Measurements from ENCODE around the gene SLC25A45.

The SLC25A45 gene

DNA sequence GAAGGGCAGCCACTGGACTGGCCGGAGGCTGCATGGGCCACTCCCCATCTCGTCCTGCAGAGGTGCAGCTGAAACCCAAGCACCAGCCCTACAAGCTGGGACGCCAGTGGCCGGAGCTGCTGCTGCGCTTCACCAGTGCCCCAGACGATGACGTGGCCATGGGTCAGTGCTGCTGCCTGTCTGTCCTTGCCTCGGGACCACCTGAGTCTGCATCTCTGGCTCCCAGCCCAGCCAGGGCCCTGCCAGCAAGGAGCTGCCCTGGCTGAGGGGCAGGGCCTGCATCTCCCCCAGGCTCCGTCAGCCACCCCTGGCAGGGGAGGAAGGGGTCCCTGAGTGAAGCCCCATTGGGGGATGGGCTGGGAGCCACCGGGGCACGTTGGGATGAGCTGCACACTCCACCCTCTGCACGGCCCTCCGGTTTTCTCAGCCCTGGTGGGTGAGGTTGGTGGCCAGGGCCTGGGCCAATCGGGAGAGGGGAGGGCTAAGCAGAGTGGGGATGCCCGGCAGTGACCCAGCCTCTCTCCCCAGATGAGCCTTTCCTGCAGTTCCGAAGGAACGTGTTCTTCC is 11.2 kb upstream of the SLC25A45 start:
- no peaks in the 10 kb centered on the region for H3K9me3 Mint-ChIP-seq
- H3K36me3 Mint-ChIP-seq, result peaks cover 28% of the 10 kb centered on the region
- H3K4me1 Mint-ChIP-seq, result peaks cover 26% of the 10 kb centered on the region
- CTCF ChIA-PET, result interaction anchor here (2.3 kb wide), 1 partner anchor 23 kb away, joined by 10 read pairs; no protein-coding TSS in a partner anchor
- no peak overlapping the region for H3K4me3 Mint-ChIP-seq
- no peaks in the 10 kb centered on the region for H3K27me3 Mint-ChIP-seq
- no peak overlapping the region for H3K27ac Mint-ChIP-seq
- DNase-seq, result no peak

DNA sequence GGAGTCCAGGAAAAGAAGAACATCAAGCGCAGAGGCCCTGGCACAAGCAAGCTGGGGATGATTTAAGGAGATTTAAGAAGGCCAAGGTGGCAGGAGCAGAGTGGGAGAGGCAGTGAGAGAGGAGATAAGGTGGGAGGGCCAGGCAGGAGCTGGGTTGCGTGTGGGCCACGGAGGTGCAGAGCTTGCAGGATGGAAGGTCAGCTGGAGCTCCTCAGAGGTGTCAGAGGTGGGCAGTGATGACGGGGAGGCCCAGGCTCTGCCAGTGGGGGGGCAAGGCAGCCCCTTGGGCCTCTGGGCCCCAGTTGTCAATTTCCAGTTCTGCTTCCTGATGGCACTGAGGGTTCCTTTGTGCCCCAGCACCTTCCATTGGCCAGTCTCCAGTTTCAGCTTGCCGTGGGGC is 10.5 kb upstream of the SLC25A45 start:
- Mint-ChIP-seq H3K9me3 (no peaks in the 10 kb centered on the region), H3K4me1 (peaks cover 33% of the 10 kb centered on the region), H3K27me3 (no peaks in the 10 kb centered on the region), H3K27ac (no peak overlapping the region), H3K4me3 (no peak overlapping the region), H3K36me3 (peaks cover 27% of the 10 kb centered on the region)
- CTCF ChIA-PET, result interaction anchor here (0.7 to 2.3 kb wide), 2 partner anchors 24 to 25 kb away, joined by 4 to 10 read pairs; no protein-coding TSS in a partner anchor
- DNase-seq, result no peak

DNA sequence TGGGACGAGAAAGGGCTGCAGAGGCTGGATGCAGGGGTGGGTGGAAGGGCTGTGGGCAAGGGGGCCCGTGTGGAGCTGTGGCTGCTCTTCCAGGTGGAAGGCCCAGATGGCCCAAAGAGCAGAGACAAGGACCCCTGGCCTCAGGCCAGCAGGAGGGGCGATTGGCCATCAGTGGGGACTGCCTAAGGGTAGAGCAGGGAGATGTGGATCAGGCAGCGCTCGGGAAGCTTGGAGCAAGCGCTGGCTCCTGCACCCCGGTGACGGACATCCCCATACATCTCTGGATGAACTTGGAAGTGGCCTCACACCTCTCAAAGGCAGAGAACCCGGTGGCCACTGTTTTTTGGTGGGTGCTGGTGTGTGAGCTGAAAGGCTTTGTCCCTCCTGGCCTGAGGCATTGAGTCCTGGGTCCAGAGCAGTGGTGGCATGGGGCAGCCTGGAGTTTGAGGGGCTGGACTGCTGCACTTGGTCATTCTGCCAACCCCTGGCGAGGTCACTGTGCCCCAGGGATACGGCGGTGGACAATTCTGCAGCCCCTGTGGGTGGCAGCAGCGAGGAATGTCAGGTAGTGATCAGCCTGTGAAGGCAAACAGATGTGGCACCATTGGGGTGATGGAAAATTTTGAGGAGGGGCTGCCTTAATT is 9.9 kb upstream of the SLC25A45 start:
- Mint-ChIP-seq H3K4me1 (peaks cover 37% of the 10 kb centered on the region), H3K9me3 (no peaks in the 10 kb centered on the region), H3K36me3 (peaks cover 26% of the 10 kb centered on the region), H3K27ac (no peak overlapping the region), H3K27me3 (no peaks in the 10 kb centered on the region), H3K4me3 (no peak overlapping the region)
- CTCF ChIA-PET, result interaction anchor here (0.7 to 2.3 kb wide), 2 partner anchors 24 kb away, joined by 4 to 10 read pairs; no protein-coding TSS in a partner anchor
- DNase-seq, result no peak

DNA sequence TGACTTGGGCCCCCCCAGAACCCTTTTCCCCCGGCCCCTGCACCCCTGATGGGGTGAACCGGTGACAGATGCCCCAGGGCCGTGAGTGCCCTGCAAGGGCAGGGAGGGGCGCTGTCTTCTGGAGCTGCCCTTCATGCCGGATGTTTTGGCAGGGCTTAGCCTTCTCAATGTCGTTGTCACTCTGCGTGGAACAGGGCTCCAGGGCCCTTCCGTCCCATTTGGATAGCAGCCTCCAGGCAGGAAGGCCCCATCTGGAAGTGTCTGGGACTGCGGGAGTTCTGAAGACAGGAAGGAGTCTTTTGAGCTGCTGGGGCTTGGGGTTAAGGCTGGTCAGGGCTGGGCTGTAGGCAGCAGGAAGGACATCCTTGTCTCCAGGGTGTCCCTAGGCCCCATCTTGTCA is 8.6 kb upstream of the SLC25A45 start:
- DNase-seq, result no peak
- Mint-ChIP-seq H3K9me3 (no peaks in the 10 kb centered on the region), H3K27me3 (no peaks in the 10 kb centered on the region), H3K4me1 (peaks cover 47% of the 10 kb centered on the region), H3K27ac (no peak overlapping the region), H3K4me3 (no peak overlapping the region), H3K36me3 (peaks cover 24% of the 10 kb centered on the region)
- CTCF ChIA-PET, result interaction anchor here (0.9 kb wide), 1 partner anchor 78 kb away, joined by 5 read pairs; no protein-coding TSS in a partner anchor

DNA sequence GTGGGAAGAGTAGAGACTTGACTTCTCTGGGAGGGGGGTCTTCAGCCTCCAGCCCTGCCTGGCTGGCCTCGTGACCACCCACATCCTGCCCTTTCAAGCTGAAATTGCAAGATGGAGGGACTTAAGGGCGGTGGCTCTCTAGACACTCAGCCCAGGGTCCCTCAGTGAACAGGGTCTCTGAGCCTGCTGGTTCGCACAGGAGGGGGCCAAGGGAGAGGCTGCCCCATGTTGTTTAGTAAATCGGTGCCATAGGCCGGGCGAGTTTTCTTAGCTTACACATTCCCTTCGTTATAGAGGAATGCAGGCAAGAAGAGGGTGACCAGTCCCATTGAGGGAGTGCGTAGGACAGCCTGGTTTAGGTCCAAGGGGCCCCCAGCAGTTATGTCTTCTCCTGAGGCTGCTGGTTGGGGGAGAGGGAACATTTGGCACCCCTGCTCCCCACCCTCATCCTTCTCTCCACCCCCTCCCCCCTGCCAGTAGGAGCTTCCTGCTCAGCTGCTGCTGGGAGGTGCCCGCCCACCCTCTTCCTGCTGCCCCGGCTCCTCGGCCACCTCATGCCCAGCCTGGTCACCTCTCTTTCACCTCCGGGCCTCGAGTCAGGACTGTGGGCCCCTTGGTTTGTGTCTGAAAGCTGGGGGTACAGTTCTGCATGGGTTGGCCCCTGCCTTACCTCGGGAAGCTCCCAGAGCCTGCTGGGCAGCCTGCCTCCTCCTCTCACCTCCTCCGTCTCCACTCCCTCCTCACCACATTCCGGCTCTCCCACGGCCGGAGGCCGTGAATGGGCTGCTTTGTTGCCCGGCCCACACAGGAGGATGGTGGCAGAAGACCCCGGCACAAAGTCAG is 7.9 kb upstream of the SLC25A45 start:
- Mint-ChIP-seq H3K36me3 (peaks cover 24% of the 10 kb centered on the region), H3K9me3 (no peaks in the 10 kb centered on the region), H3K4me1 (peaks cover 52% of the 10 kb centered on the region), H3K27ac (peak overlapping the region; percentile 82), H3K4me3 (peak overlapping the region; percentile 21), H3K27me3 (no peaks in the 10 kb centered on the region)
- DNase-seq, result no peak
- CTCF ChIA-PET, result interaction anchor here (0.9 to 1.0 kb wide), 2 partner anchors 26 to 79 kb away, joined by 3 to 5 read pairs; no protein-coding TSS in a partner anchor

DNA sequence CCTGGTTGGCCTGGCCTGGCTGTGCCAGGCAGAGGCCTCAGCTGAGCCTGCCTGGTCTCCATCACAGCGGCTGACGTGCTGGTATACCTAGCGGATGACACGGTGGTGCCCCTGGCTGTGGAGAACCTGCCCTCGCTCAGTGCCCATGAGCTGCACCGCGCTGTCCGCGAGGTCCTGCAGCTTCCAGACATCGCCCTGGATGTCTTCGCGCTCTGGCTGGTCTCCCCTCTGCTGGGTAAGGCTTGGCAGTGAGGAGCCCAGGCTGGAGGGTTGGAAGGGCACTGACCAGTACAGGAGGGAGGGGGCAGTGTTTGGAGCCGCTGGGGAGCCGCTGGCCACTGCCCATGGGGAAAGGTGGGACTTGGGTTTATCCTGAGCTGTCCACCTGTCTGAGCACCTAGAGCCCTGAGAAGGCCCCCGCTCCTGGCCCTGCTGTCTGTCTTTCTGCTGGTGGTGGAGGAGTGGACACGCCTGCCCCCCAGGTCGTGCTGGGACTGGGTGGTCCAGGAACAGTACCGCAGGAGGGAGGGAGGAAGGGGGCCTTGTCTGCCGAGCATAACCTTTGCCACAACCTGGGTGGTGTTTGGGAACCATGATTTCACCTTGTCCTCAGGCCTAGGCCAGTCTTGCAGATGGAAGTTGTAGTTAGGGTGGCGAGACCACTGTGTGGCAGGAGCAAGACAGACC is 7.0 kb upstream of the SLC25A45 start:
- Mint-ChIP-seq H3K27me3 (no peaks in the 10 kb centered on the region), H3K9me3 (no peaks in the 10 kb centered on the region), H3K27ac (peak overlapping the region; percentile 85), H3K4me3 (peak overlapping the region; percentile 63), H3K36me3 (peaks cover 22% of the 10 kb centered on the region), H3K4me1 (peaks cover 61% of the 10 kb centered on the region)
- DNase-seq, result no peak
- CTCF ChIA-PET, result interaction anchor here (1.0 to 3.2 kb wide), 3 partner anchors 26 to 120 kb away, joined by 3 to 13 read pairs (median 7); no protein-coding TSS in a partner anchor

DNA sequence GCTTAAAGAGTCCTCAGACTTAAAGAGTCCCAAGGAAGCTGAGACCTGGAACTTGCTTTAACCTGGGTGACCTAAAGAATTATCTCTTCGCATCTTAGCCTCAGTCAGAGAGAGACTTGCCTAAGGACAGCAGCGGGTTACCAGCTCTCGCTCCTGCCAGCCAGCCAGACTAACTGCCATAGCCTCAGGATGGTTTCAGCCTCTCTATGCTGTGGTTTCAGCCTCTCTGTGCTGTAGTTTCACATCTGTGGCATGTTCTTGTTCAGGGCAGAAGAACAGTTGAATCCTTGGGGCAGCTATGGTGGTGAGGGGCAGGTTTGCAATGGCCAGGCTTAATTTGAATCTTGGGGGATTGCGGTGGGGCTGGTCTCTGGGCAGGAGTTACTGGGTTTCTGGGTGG is 6.3 kb upstream of the SLC25A45 start:
- Mint-ChIP-seq H3K9me3 (no peaks in the 10 kb centered on the region), H3K4me1 (peaks cover 68% of the 10 kb centered on the region), H3K36me3 (peaks cover 22% of the 10 kb centered on the region), H3K27ac (peak overlapping the region; percentile 85), H3K27me3 (no peaks in the 10 kb centered on the region), H3K4me3 (peak overlapping the region; percentile 63)
- DNase-seq, result no peak
- CTCF ChIA-PET, result interaction anchor here (1.0 to 3.2 kb wide), 3 partner anchors 9 to 120 kb away, joined by 3 to 13 read pairs (median 7); no protein-coding TSS in a partner anchor

DNA sequence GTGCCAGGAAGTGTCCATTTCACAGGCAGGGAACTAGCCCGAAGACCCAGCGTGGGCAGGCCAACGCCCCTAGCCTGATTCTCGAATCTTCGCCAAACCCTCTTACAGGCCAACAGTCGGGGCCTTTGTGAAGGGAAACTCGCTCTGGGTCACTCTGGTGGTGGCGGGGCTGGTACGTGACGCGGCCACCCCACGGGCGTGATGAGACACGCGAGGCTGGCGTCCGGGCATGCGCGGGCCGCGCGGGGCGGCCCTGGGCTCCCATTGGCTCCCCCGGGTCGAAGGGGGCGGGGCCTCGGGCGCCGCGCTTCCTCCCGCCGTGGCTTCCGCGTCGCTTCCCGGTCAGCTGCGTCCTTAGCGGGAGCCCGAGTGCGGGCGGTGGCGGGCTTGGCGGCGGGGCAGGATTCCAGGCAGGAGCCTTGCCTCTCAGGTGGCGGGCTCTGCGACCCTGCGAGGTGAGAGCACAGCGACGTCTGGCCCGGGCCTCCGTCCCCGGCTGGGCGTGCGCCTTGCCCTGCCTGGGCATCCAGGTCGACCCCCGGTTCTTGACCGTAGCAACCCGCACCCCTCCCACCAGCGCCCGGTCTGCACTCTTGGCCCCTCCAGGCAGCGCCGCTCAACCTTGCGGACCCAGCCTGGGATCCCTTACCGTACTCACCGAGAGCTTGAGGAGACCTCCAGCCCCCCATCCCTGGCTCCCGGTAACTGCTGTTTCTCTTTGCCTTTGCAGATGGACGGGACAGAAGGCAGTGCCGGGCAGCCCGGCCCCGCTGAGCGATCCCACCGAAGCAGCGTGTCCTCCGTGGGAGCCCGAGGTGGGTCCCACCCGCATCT is 4.1 kb upstream of the SLC25A45 start, which contains the start of gene FRMD8:
Gene FRMD8 (plus strand): TSS at position 331 of the 834 bp plus-strand sequence. CDS start 400 bp downstream, at position 731.
- H3K4me1 Mint-ChIP-seq, result peaks cover 87% of the 10 kb centered on the region
- DNase-seq, result peak; percentile 92
- H3K27ac Mint-ChIP-seq, result peak within 1 kb of the TSS; percentile 100
- H3K27me3 Mint-ChIP-seq, result no peaks in the 10 kb centered on the region
- no peaks in the 10 kb centered on the region for H3K9me3 Mint-ChIP-seq
- peaks cover 13% of the 10 kb centered on the region for H3K36me3 Mint-ChIP-seq
- peak within 1 kb of the TSS; percentile 92 for H3K4me3 Mint-ChIP-seq
- CTCF ChIA-PET, result interaction anchor here (0.9 to 3.2 kb wide), 3 partner anchors 8 to 82 kb away, joined by 3 to 13 read pairs (median 3); no protein-coding TSS in a partner anchor

DNA sequence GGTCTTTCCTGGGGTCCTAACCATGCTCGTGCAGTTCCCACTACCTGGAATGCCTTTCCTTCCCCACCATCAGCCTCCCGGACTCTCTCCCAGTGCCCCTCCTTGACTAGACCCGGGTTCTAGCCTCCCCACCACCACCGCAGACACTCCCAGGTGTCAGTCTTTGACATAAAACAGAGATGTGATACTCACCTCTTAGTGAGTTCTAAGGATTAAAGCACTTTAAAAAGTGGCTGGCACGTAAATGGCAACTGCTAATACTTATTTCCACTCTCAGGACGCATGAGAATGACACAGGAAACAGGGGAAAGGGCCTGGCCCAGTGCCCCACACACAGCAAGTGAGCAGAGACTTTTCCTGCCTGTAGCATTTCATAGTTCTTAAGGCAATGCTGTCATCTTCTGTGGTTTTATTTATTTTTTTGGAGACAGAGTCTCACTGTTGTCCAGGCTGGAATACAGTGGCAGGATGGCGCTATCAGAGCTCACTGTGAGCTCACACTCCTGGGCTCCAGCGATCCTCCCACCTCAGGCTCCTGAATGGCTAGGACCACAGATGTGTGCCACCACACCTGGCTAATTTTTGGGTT is 1.9 kb upstream of the SLC25A45 start:
- Mint-ChIP-seq H3K4me1 (peaks cover 79% of the 10 kb centered on the region), H3K27me3 (no peaks in the 10 kb centered on the region)
- peak; percentile 35 for DNase-seq

DNA sequence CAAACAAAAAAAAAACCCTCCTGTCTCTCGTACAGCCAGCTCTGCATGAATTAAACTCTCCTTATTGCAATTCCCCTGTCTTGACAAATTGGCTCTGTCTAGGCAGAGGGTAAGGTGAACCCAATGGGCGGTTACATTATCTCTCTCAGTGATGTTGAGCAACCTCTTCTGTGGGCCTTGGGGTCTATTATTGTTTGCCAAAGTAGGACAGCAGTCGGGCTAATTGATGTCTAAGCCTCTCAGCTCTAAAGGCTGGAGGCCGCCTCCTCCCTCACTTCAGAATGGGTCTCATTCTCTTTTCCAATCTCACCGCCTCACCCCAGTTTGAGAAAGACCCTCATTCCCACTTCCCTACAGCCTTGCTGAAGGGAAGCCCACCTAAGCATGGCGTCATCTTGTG is 1.3 kb upstream of the SLC25A45 start:
- Mint-ChIP-seq H3K27ac (peak overlapping the region; percentile 100), H3K4me1 (peaks cover 73% of the 10 kb centered on the region), H3K36me3 (peaks cover 11% of the 10 kb centered on the region), H3K27me3 (no peaks in the 10 kb centered on the region), H3K9me3 (no peaks in the 10 kb centered on the region), H3K4me3 (peak overlapping the region; percentile 83)
- CTCF ChIA-PET, result interaction anchor here (1.0 to 1.6 kb wide), 2 partner anchors 88 to 113 kb away, joined by 4 to 5 read pairs; no protein-coding TSS in a partner anchor
- DNase-seq, result no peak

More for the DNA sequence above, 1.9 kb upstream of the SLC25A45 start:
- Mint-ChIP-seq H3K27ac (peak overlapping the region; percentile 100), H3K4me3 (peak overlapping the region; percentile 83), H3K9me3 (no peaks in the 10 kb centered on the region), H3K36me3 (peaks cover 13% of the 10 kb centered on the region)
- CTCF ChIA-PET, result interaction anchor here (0.5 to 1.6 kb wide), 5 partner anchors 21 to 112 kb away, joined by 3 to 5 read pairs (median 3); no protein-coding TSS in a partner anchor

DNA sequence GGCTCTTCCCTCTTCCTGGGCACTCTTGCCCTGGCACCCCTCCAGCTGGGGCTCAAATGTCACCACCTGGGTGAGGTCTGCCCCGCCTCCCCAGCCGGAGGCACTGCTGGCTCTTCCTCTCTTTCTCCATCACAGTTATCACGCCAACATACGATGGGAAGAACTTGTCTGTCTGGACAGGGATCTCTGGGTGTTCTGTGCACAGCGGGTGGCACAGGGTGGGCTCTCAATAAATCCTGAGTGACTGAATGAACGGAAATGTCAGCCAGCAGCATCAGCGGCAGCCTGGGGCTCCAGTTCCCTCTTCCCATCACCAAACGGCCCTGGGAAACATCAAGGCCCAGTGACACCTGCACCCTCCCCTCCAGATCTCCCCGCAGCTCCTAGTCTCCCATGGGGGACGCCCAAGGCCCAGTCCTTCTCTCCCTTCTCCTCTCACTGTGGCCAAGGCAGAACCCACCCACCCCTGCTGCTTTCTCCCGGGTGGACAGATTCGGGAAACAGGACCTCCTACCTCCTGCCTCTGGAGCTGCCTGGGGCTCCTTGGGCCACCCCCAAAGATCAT is 440 bp upstream of the SLC25A45 start:
- no peaks in the 10 kb centered on the region for H3K9me3 Mint-ChIP-seq
- H3K4me1 Mint-ChIP-seq, result peaks cover 64% of the 10 kb centered on the region
- CTCF ChIA-PET, result interaction anchor here (0.7 to 5.4 kb wide), 5 partner anchors 82 to 127 kb away, joined by 3 to 25 read pairs (median 4); no protein-coding TSS in a partner anchor
- H3K27ac Mint-ChIP-seq, result peak overlapping the region; percentile 100
- H3K36me3 Mint-ChIP-seq, result peaks cover 5% of the 10 kb centered on the region
- H3K27me3 Mint-ChIP-seq, result no peaks in the 10 kb centered on the region
- no peak for DNase-seq
- peak overlapping the region; percentile 83 for H3K4me3 Mint-ChIP-seq

DNA sequence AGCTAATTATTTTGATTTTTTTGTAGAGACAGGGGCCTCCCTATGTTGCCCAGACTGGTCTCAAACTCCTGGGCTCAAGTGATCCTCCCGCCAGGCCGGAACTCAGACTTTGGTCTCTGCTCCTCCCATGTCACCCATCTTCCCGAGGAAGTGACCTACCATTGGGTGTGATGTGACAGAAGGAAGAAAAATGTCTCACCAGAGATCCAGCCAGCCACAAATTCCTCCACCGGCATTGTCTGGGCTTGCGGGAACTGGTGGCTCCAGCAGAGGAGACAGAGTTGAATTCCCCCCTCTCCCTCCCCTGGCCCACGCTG is 772 bp downstream of the SLC25A45 start:
- H3K27ac Mint-ChIP-seq, result peak overlapping the region; percentile 100
- no peaks in the 10 kb centered on the region for H3K27me3 Mint-ChIP-seq
- H3K9me3 Mint-ChIP-seq, result no peaks in the 10 kb centered on the region
- peaks cover 55% of the 10 kb centered on the region for H3K4me1 Mint-ChIP-seq
- no peak for DNase-seq
- peaks cover 3% of the 10 kb centered on the region for H3K36me3 Mint-ChIP-seq
- CTCF ChIA-PET, result interaction anchor here (1.0 to 5.4 kb wide), 7 partner anchors 28 to 128 kb away, joined by 3 to 25 read pairs (median 3); no protein-coding TSS in a partner anchor
- peak overlapping the region; percentile 83 for H3K4me3 Mint-ChIP-seq

Measured in activated naive CD4-positive, alpha-beta T cell treated with anti-CD3 and anti-CD28 coated beads, Interleukin-2, amount 10 ng/mL, durations not matched to agents 7 days and 5 days (primary cell).